Adrenal gland (tissue), 5 donors: ENCODE measurements around the gene PPM1F.

Experiments used
- CTCF ChIP-seq, 6 experiments: fragments of 450-650 bp in 4 of 6; fragments of 200-600 bp in 2 of 6; sonication (generic) in 1 of 6; IDR thresholded peaks; 1 replicate in 5 of 6; 2 replicates in 1 of 6; pipeline versions ENCODE4 v1.5.1 to v1.8.0; 2016 to 2021; ENCODE audit warnings: antibody characterized with exemption in 6 of 6, mild to moderate bottlenecking in 2 of 6, moderate library complexity in 1 of 6
- POLR2A ChIP-seq, 2 donors: fragments of 450-650 bp; IDR thresholded peaks; one replicate each; pipeline ENCODE4 v1.6.1; 2017; ENCODE audit warnings: antibody characterized with exemption in 2 of 2, mild to moderate bottlenecking in 2 of 2, moderate library complexity in 1 of 2
- donor health status: DM: no; HTN: no; CAD: no.

GRCh38 chr22:21919526-21920307 lies 32.9 kb downstream of the PPM1F start:
- no peak for TF ChIP-seq CTCF (IDR thresholded peaks at IDR 0.05)
- no peak for TF ChIP-seq POLR2A (IDR thresholded peaks at IDR 0.05)
